ENCODE data around the gene PRRG4. TPM values are rescaled to one million over a fixed set of nuclear protein-coding genes. Genes with fewer than 3 reads are reported as not detected.

Gene PRRG4
- total RNA-seq, 8 experiments from 2014 or later: 0.08 to 16.7 (median 0.32) TPM

DNA sequence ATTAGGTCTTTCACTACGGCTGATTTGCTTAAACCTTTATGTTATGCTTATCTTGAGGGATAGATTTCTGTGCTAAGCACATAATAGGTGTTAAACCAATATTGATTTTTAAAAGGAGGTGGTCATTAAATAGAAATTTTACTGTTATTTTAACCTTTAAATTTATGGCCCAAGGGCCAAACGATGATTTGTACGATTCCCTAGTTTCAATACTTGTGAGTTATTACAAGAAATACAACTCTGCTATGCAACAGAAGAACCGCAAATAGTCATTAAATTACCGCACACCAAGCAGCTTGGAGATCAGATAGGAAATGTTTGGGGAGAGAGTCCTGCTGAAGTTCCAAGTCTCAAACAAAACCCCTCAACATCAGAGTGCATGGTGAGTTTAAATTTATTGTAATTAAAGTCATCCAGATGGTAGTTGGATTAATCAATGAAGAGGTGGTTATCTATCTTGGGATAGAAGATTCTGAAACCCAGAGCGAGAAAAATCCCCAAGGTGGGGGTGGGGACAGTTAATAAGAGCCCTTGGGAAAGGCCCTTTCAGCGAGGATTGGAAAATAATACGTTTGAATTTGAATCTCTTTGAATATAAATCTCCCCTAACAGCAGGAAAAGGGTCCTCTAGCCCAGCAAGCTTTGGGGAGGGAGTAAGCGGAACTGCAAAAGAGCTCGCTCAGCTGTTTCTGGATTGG is 62.1 kb downstream of the PRRG4 start:
- Histone ChIP-seq H3K4me1 (replicated peaks in 1 of 2) (peaks cover 4 to 16% of the 10 kb centered on the region in 2 donors), H3K4me3 (peak overlapping the region; percentile 48 to 89 (median 80)), H3K27ac (peak overlapping the region; percentile 94 to 98)
- 0 to 15% (median 6%) methylated on average over 3 to 10 of the region's 10 CpGs; no CpG with 5 or more reads in 1 of the 10 experiments for WGBS, 10 experiments
- peak in 1 of 8 experiments; percentile 12 for ATAC-seq (replicated peaks in 6 of 8)
- in situ Hi-C loops (cut with MboI; ENCODE audit: low pct_unique_long_range_greater_than_20kb in 2 of 9, low sequenced_read_pairs in 9 of 9, unreplicated experiment in 9 of 9): no loop called here

DNA sequence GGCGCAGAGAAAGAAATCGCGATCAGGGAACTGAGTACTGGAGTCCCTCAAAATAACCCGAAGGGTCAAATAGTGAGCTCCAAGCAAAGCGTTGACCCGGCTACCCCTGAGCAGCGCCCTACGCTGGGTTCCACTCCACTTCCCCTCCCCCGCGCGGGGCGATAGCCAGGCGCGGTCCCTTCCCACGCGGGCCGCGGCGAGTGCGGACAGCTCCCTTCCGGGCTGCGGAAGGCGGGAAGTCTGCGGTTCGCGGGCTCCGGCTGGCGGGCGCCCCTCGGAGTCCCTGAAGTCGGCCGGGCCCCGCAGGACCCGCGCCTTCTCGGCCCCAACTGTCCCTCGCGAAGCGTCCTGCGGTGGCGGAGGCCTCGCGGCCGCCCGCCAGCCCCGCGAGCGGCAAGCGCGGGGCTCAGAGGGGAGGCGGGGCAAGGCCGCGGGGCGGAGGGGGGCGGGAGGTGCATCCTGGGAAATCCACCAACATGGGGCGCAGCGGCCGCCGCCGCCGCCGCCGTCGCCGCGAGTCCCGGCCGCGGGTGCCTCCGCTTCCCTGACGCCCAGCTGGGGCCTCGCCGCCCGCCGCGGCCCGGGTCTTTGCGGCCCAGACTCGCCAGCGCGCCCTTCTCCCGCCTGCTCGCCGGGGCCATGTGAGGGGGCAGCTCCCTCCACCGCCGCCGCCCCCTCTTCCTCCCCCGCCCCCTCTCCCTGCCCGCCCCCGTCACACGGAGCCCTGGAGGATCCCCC is 62.8 kb downstream of the PRRG4 start, which contains the start of gene QSER1:
QSER1 (plus strand) TSS at position 457 of the 738 bp plus-strand sequence. CDS start 315 bp downstream, outside the sequence.
- Histone ChIP-seq H3K4me1 (replicated peaks in 1 of 2) (peaks cover 4 to 16% of the 10 kb centered on the region in 2 donors), H3K27ac (peak within 1 kb of the TSS; percentile 94 to 98), H3K4me3 (peak within 1 kb of the TSS; percentile 48 to 89 (median 80))
- 0 to 1% (median 0%) methylated on average over 1 to 22 of the region's 91 CpGs; no CpG with 5 or more reads in 4 of the 10 experiments for WGBS, 10 experiments
- peak; percentile 60 to 77 (median 72) for ATAC-seq (replicated peaks in 6 of 8)
- in situ Hi-C loops (cut with MboI; ENCODE audit: low pct_unique_long_range_greater_than_20kb in 2 of 9, low sequenced_read_pairs in 9 of 9, unreplicated experiment in 9 of 9): no loop called here

DNA sequence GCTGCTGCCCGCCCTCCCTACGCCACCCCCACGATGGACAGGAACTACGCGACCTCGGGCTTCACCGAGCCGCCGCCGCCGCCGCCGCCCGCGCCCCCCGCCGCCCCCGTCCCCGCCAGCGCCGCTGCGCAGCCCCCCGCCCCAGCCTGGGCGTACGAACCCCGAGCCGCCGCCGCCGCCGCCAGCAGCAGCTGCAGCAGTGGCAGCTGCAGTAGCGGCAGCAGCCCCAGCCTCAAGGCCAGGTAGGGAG is 63.3 kb downstream of the PRRG4 start:
- in situ Hi-C loops (cut with MboI; ENCODE audit: low pct_unique_long_range_greater_than_20kb in 2 of 9, low sequenced_read_pairs in 9 of 9, unreplicated experiment in 9 of 9): no loop called here
- peaks cover 4 to 16% of the 10 kb centered on the region in 2 donors for H3K4me1 ChIP-seq (replicated peaks in 1 of 2)
- WGBS, 10 experiments: no CpG with 5 or more reads among the region's 32 CpGs
- no peak for ATAC-seq (replicated peaks in 6 of 8)
- H3K4me3 ChIP-seq: peak overlapping the region; percentile 48 to 89 (median 80)
- H3K27ac ChIP-seq: peak overlapping the region; percentile 94 to 98

DNA sequence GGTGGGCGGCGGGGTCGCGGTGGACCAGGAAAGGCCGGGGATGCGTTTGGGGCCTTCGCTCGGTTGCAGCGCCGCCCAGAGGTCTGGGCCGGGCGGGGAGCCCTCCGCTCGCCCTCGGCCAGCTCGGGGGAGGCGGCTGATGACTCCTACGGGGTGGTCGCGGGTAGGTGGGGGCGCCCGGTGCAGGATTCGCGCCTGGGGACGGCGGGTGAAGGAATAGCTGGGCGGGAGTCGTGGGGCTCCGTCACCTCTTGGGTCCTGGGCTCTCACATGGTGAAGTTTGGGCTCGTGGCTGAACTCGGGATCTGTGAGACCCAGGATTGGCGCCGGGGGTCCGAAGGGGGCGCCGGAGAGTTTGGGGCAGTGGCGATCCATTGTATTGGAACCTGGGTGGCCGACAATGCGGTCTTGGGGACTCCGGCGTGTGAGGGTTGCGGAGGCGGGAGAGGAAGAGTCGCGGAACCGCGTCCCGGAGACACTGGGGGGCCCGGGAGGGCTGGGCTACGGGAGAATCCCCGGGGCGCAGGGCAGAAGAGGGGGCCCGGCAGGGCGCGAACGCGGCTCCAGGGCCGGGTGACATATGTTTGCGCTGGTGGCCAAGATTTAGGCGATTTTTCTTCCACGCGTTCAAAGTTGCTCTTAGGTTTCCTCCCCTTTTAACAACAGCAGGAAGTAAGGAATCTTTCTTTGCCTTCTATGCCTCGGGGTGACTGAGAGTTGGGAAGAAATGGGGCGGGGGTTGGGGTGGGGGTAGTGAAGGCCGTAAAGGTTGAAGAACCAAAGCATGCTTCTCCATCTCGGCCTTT is 63.8 kb downstream of the PRRG4 start:
- 0% methylated on average over 2 of the region's 66 CpGs; no CpG with 5 or more reads in 8 of the 10 experiments for WGBS, 10 experiments
- Histone ChIP-seq H3K4me1 (replicated peaks in 1 of 2) (peaks cover 4 to 16% of the 10 kb centered on the region in 2 donors), H3K4me3 (peak overlapping the region; percentile 48 to 89 (median 80)), H3K27ac (peak overlapping the region; percentile 94 to 98)
- ATAC-seq (replicated peaks in 6 of 8): peak; percentile 36 to 63 (median 59)
- in situ Hi-C loops (cut with MboI; ENCODE audit: low pct_unique_long_range_greater_than_20kb in 2 of 9, low sequenced_read_pairs in 9 of 9, unreplicated experiment in 9 of 9): no loop called here

DNA sequence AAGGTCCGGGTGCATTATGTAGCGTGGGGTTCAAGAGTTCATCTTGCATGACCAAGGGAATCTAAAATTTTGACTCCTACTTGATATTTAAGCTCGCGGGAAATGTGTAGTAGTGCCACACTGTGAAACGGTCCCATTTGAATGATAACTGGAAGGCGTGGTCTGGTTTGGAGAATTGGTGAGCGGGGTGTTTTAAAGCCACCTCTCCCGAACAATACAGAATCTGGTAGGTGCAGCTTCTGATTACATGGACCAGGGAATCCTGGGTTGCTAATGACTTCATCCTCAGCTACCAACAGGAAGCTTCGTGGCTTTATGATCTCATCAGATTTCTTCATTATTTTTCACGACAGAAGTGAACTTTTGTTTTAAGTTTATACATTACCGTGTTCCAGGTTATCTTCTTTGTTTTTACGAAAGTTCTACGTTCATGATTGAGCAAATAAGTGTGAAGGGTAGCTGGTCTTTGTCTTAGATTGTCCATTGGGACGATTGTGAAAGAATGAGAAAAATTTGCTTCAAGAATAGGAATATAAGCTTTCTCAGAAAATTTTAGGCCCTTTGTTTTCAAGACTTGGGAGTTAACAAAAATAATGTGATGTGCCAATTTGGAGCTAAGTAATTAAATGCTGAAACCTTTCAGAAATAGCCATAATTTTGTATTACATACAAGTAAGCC is 64.6 kb downstream of the PRRG4 start:
- WGBS, 10 experiments: 0 to 10% (median 2%) methylated on average over 5 to 14 of the region's 14 CpGs; no CpG with 5 or more reads in 1 of the 10 experiments
- ATAC-seq (replicated peaks in 6 of 8): peak; percentile 33 to 56 (median 46)
- Histone ChIP-seq H3K27ac (peak overlapping the region; percentile 94 to 98), H3K4me3 (peak overlapping the region; percentile 48 to 89 (median 80)), H3K4me1 (replicated peaks in 1 of 2) (peaks cover 4 to 16% of the 10 kb centered on the region in 2 donors)
- in situ Hi-C loops (cut with MboI; ENCODE audit: low pct_unique_long_range_greater_than_20kb in 2 of 9, low sequenced_read_pairs in 9 of 9, unreplicated experiment in 9 of 9): no loop called here

DNA sequence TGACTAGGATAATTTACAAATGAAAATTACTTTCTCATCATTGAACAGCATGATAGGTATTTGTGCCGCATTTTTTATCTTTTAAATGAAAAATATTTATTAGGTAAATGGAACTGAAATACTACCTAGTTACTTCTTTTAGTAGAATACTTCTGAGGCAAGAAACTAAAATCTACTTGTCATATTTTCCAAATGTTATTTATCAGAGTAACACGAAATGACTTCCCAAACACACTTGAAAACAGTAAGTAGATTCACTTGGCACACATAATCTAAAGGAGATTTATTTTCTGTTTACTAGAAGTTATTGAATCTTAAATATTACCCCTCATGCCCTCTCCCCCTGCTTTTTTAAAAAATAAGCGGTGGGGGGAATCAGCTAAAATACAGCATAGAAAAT is 65.2 kb downstream of the PRRG4 start:
- 0 to 100% (median 24%) methylated on average over 1 to 3 of the region's 3 CpGs; no CpG with 5 or more reads in 1 of the 10 experiments for WGBS, 10 experiments
- in situ Hi-C loops (cut with MboI; ENCODE audit: low pct_unique_long_range_greater_than_20kb in 2 of 9, low sequenced_read_pairs in 9 of 9, unreplicated experiment in 9 of 9): no loop called here
- Histone ChIP-seq H3K4me1 (replicated peaks in 1 of 2) (peaks cover 4 to 16% of the 10 kb centered on the region in 2 donors), H3K27ac (peak overlapping the region; percentile 94 to 98), H3K4me3 (peak overlapping the region; percentile 48 to 89 (median 80))
- ATAC-seq (replicated peaks in 6 of 8): no peak

DNA sequence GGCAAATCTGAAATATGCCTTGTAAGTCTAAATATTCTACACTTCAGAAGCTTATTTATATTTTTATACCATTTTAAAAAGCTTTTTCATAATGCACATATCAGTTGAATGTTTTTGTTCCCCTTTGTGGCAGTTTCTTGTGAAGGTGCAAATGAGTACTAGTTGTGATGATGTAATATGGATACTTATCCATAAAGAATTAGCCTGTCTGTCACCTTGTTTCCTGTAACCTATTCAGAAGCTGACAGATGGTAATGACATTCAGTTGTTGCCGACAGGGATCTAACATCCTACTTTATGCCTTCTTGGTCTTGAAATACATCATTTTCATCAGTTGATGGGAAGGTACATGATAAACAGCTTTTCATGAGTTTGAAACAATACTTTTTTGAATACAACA is 65.7 kb downstream of the PRRG4 start:
- in situ Hi-C loops (cut with MboI; ENCODE audit: low pct_unique_long_range_greater_than_20kb in 2 of 9, low sequenced_read_pairs in 9 of 9, unreplicated experiment in 9 of 9): no loop called here
- 0 to 75% (median 30%) methylated on average over 1 of the region's 1 CpG; no CpG with 5 or more reads in 4 of the 10 experiments for WGBS, 10 experiments

DNA sequence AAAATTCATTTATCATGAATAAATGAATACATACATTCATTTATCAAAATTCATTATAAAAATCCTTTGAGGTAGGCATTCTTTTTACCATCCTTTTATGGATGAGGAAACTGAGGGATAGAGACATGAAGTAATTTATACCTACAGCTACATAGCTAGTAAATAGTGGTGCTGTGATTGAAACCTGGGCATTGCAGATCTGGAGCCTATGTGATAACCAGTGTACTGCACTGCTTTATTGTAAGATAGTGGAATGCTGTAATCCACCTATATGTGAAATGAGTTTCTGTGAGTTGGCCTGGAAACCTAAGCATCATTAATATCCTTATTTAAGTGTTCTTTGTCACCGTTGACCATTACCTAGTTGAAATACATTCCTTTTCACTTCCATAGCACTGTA is 67.4 kb downstream of the PRRG4 start:
- WGBS, 10 experiments: 50 to 100% (median 100%) methylated on average over 1 of the region's 1 CpG; no CpG with 5 or more reads in 3 of the 10 experiments
- Histone ChIP-seq H3K4me3 (no peak overlapping the region), H3K27ac (no peak overlapping the region), H3K4me1 (replicated peaks in 1 of 2) (peaks cover 4 to 10% of the 10 kb centered on the region in 2 donors)
- ATAC-seq (replicated peaks in 6 of 8): no peak
- in situ Hi-C loops (cut with MboI; ENCODE audit: low pct_unique_long_range_greater_than_20kb in 2 of 9, low sequenced_read_pairs in 9 of 9, unreplicated experiment in 9 of 9): no loop called here

More for the DNA sequence above, 65.7 kb downstream of the PRRG4 start:
- Histone ChIP-seq H3K4me3 (peak overlapping the region; percentile 48 to 89 (median 80)), H3K4me1 (replicated peaks in 1 of 2) (peaks cover 4 to 16% of the 10 kb centered on the region in 2 donors), H3K27ac (no peak overlapping the region)
- no peak for ATAC-seq (replicated peaks in 6 of 8)

DNA sequence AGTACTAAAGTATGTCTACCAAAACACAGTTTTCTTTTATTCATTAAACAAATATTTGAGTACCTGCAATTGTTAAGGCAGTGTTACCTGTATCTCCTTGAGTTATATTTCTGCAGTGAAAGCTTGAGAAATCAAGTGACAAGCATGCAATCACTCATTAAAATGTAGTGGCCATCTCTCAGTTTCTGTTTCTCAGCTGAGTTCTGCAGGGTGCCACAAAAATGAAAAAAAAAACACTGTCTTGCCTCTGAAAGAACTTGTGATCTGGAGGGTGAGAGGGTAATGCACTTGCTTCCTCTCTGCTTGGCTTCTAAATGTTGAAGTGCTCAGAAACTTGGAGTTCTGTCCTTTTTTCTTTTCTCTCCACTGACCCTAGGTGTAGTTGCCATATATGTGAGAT is 69.7 kb downstream of the PRRG4 start:
- Histone ChIP-seq H3K4me3 (no peak overlapping the region), H3K4me1 (replicated peaks in 1 of 2) (peaks cover 4 to 10% of the 10 kb centered on the region in 2 donors), H3K27ac (no peak overlapping the region)
- in situ Hi-C loops (cut with MboI; ENCODE audit: low pct_unique_long_range_greater_than_20kb in 2 of 9, low sequenced_read_pairs in 9 of 9, unreplicated experiment in 9 of 9): no loop called here
- ATAC-seq (replicated peaks in 6 of 8): no peak

DNA sequence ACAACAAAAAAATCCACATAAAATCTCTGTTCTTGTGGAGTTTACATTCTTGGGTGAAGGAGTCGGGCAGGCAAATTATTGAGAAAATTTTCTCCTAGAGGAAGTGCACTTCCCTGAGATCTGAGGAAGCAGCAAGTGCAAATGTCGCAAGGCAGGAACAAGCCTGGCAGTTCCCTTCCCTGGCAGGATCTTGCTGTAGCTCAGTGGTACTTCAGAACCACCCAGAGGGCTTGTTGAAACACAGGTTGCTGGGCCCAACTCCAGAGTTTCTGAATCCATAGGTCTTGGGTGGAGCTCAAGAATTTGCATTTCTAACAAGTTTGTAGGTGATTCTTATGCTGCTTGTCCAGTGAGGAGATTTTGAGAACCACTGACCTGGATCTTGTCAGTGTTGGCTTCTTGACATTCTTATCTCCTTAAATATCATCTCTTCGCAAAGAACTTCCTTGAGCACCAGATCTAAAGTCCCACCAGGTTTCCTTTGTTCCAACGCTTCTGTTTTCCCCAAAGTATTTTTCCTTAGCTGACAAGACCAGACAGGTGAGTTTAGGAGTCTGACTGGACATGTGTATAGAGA is 72.5 kb downstream of the PRRG4 start:
- 93 to 100% (median 100%) methylated on average over 1 to 4 of the region's 4 CpGs; no CpG with 5 or more reads in 3 of the 10 experiments for WGBS, 10 experiments
- Histone ChIP-seq H3K27ac (no peak overlapping the region), H3K4me1 (replicated peaks in 1 of 2) (no peaks in the 10 kb centered on the region), H3K4me3 (no peak overlapping the region)
- in situ Hi-C loops (cut with MboI; ENCODE audit: low pct_unique_long_range_greater_than_20kb in 2 of 9, low sequenced_read_pairs in 9 of 9, unreplicated experiment in 9 of 9): no loop called here
- no peak for ATAC-seq (replicated peaks in 6 of 8)

DNA sequence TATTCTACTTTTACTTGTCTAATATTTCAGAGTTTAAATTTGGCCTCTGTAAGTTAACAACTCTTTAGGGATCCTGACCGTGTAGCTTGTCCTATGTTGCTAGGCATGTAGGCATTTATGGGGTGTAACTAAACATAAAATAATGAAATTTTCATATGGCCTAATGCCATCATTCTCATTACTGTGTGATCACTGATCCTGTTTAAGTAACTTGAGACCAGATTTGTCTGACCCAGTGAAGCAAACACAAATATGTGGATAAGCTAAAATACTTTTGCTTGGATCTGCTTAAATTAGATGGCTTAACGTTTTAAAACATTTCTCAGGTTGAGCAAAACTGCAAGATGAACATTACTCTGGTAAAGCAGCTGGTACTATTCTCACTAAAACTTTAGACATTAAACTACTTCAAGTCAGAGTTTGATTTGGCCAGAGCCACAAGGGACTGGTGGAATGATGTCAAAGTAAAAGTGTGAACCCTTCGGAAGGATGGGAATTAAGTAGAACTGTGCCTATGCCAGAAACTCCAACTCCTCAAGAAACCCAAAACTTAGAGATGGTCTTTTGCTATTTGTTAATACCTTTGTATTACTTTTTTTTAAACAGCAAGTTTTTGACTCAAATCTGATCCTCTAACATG is 75.4 kb downstream of the PRRG4 start:
- peak in 3 of 8 experiments; percentile 51 to 67 (median 61) for ATAC-seq (replicated peaks in 6 of 8)
- WGBS, 10 experiments: 13 to 94% (median 83%) methylated on average over 1 to 3 of the region's 3 CpGs; no CpG with 5 or more reads in 1 of the 10 experiments
- no peak overlapping the region for H3K27ac ChIP-seq
- H3K4me3 ChIP-seq: no peak overlapping the region
- H3K4me1 ChIP-seq (replicated peaks in 1 of 2): no peaks in the 10 kb centered on the region
- in situ Hi-C loops (cut with MboI; ENCODE audit: low pct_unique_long_range_greater_than_20kb in 2 of 9, low sequenced_read_pairs in 9 of 9, unreplicated experiment in 9 of 9): no loop called here
